Mucosa of gallbladder (tissue), 1 donor: Measurements from ENCODE around the gene TUSC2. TPM values are rescaled to one million over a fixed set of nuclear protein-coding genes. Genes with fewer than 3 reads are reported as not detected.

Experiments
- DNase-seq: peaks from one replicate; pipeline ENCODE4 v3.0.0-alpha.2; 2020; ENCODE audit warnings: low spot score
- total RNA-seq: library from RNA; stranded (reverse); gene quantifications from one replicate; pipeline ENCODE4 v1.2.1, GENCODE V29; 2021
- donor health status: DM: no; HTN: no; CAD: no.

TUSC2 gene
- total RNA-seq, 1 donor from 2014 or later = 42.5 TPM

DNA sequence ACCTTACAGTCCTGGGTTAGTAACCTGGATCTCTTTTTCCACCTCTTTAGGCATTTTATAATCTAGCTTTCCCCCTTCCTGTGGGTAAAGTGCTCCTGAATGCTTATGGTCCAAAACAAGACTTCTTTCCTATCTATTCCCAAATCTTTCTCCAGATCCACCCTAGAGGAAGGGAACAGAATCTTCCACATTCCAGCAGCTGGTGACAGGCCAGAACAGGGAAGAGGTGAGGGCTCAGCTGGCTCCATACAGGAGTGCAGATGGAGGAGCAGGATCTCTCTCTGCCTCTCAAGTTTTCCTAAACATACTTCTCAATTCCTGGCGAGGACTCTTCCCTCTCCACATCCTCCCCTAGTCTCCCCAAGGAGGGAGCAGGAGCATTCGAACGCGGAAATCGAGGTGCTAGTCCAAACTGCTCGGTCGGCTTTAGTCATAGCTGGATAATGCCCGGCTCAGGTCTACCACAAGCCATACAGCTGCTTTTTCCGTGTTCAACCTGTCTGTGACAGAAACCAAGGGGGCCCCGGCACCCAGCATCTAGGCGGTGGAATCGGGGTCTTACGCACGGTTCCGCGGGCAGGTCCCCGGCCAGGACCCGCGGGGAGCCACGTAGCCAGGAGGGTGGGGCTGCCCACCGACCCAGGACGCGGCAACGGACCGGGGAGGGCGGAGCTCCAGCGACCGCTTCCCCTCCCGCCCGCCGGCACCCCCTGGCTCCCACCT lies 8.6 kb upstream of the TUSC2 start:
- DNase-seq = no peak

- DNase-seq = no peak
These were observed 6.5 kb upstream of the TUSC2 start for GRCh38 chr3:50334339-50335075.

- DNase-seq = no peak
These were observed 5.8 kb upstream of the TUSC2 start for GRCh38 chr3:50333744-50334328.

DNA sequence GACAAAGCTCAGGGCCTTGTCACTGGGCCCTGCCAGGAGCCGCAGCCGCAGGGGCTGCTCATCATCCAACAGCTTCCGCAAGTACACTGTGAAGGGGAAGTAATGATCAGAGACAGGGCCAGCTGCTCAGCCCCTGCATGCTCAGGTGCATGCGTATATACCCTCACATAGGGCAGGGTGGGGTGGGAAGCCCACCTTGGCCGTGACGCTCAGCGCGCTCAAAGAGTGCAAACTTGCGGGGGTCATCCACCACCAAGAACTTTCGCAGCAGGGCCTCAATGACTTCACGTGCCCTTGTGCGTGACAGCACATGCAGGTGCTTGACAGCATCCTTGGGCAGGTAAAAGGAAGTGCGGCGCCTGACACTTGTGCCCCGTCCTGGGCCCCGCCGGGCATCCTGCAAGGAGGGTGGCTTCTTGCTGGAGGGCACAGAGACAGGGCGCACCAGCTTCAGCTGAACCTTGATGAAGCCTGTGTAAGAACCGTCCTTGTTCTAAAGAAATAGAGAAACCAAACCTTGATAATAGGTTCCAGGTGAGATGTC lies 3.4 kb upstream of the TUSC2 start:
- DNase-seq = no peak

- no peak for DNase-seq
These were observed 2.3 kb upstream of the TUSC2 start for GRCh38 chr3:50330330-50330729.

DNA sequence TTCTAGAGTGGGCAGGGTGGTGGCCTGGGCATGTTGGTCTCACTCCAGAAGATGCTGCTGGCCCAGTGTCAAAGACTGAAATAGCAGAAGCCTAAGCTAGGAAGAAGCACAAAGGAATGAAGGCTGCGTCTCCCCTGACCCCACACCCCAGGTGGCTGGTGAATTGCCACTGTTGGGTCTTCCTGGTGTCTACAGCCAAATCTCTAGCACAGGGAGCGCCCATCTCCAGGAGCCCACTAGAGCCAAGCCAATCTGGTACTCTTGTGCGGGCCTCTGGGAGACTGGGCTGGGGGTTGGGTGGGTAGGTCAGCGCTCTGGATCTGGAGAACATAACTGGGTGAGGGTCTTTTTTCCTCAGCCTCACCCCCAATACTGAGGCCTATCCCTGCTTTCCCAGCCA lies 894 bp downstream of the TUSC2 start:
- no peak for DNase-seq

DNA sequence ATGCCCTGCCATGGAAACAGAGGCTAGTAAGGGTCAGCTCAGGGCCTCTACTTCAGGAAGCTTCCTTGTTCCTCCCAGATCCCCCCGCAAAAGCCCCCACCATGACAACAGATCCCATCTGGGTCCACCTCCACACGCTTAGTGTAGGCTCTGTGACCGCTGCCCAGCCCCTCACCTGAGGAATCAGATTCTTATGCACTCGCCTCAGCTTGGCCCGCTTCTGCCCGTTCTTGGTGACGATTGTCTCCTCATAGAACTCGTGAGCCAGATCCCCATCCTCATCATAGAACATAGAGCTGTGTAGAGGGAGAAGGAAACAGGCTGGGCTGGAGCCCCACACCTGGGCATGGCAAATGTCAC lies 1.9 kb downstream of the TUSC2 start:
- no peak for DNase-seq

DNA sequence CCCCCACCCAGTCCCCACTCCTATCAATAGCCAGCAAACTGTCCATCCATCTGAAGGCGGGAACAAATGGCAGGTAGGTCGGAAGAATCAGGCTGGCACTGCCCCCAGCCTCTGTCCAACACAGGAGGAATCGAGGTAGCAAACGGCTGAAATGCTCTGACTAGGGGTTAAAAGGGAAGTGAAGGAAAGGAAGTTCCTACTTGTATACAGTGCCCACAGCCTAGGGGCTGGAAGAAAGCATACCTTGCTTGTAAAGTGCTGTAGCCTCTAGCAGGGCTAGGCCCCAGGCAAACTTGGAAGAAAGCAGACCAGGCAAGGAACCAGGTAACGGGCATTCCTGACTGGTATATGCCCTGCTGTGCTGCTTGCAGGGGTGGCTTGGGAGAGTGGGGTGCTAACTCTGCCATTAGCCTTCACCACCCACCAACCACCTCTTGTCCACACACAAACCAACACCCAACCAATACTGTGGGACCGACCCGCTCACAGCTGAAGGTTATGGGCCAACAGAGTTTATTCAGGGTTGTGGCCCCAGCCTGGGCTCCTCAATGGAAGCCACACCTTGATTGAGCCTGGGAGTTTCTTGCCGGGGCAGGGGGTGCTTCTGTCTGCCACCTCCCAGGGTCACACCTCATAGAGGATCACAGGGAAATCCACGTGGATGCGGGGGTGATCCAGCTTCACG lies 2.4 kb downstream of the TUSC2 start:
- DNase-seq = no peak

DNA sequence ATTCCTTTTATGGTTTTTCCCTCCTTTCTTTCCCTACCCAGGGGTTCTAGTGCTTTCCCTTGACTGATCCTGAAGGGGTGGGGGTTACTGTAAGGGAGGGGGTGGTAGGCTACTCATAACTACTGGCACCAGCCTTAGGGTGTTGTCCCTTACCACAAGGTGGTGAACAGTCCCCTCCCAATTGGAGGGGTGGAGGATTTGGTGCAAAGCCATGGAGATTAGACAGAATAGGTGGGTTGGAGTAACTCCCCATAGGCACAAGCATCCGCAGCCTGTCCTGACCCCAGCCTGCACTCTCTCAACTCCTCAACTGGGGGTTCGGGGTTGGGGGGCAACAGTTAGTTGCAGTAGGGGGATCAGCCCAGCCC lies 2.9 kb downstream of the TUSC2 start:
- DNase-seq = no peak

- DNase-seq = no peak
These were observed 3.5 kb downstream of the TUSC2 start for GRCh38 chr3:50324351-50325112.

- no peak for DNase-seq
These were observed 4.3 kb downstream of the TUSC2 start for GRCh38 chr3:50323614-50324199.

GRCh38 chr3:50323092-50323600 lies 4.9 kb downstream of the TUSC2 start:
- no peak for DNase-seq

- no peak for DNase-seq
These were observed 5.5 kb downstream of the TUSC2 start, which contains the start of gene HYAL2 for GRCh38 chr3:50322386-50323091. Gene HYAL2 (minus strand): TSS chr3:50322745. CDS start chr3:50320489, 2,256 bp downstream.

- DNase-seq = no peak
These were observed 6.0 kb downstream of the TUSC2 start for GRCh38 chr3:50322115-50322385.

GRCh38 chr3:50321336-50322114 lies 6.5 kb downstream of the TUSC2 start:
- peak; percentile 89 for DNase-seq

DNA sequence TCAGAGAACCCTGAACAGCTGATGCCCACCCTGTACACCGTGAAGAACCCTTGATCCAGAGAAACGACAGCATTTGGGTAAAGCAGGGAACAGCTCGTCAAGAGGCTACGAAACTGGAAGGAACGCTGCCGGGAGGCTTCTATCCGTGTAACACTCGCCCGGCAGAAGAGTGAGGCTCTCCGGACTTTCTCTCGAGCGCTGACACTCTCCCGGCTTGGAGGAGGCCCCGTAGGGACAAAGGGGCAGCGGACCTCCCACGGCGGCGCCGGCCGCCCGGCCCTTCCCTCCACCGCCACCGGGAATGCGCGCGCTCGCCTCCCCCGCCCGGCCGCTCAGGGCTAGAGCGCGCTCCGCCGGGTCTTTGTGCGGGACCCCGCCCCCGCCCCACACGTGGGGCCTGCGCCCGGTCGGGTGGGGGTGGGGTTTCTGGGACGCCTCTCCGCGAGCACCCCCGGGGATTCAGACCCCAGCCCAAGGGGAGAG lies 7.1 kb downstream of the TUSC2 start:
- DNase-seq = peak; percentile 74

DNA sequence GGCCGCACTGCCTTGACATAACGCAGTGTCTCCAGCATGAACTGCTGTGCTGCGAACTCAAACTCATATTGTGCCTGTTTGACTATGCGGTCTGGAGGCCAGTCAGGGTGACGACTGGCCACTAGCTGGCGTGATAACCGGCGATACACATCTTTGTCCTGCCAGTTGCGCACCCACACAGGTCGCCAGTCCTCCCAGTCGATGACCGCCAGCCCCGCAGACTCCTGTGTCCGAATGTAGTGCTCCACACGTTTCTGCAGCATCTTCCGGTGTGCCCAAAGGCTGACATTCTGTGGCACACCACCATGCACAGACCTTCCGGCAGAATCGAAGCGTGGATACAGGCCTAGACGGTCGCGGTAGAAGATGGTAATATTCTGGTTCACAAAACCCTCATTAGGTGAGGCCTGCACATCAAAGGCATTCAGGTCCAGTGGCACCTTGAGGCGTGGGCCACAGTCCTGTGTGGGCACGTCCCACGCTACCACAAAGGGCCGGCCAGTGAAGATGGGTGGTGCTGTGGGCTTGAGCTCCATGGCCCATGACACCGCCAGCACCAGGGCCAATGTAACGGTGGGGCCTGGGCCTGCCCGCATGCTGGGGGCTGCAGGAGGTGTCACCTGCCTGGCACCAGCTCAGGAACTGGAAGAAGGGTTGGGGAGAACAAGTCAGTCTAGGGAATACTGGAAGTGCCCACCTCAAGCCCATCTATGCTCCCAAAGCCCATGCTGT lies 8.0 kb downstream of the TUSC2 start:
- no peak for DNase-seq

- DNase-seq = no peak
These were observed 8.7 kb downstream of the TUSC2 start for GRCh38 chr3:50319181-50319893.
